NCI-H345 treated with DMSO at 0.1 percent for 48 hours (cell line): ENCODE results near the gene TSPAN17.
A peak's percentile ranks its signal among the peaks of the same experiment; 100 is the strongest.

Source experiments
- DNase-seq: peaks from one replicate; lab custom pipeline; 2025; ENCODE audit not compliant: unreplicated experiment; lab: John Stamatoyannopoulos, UW

The TSPAN17 gene

DNA sequence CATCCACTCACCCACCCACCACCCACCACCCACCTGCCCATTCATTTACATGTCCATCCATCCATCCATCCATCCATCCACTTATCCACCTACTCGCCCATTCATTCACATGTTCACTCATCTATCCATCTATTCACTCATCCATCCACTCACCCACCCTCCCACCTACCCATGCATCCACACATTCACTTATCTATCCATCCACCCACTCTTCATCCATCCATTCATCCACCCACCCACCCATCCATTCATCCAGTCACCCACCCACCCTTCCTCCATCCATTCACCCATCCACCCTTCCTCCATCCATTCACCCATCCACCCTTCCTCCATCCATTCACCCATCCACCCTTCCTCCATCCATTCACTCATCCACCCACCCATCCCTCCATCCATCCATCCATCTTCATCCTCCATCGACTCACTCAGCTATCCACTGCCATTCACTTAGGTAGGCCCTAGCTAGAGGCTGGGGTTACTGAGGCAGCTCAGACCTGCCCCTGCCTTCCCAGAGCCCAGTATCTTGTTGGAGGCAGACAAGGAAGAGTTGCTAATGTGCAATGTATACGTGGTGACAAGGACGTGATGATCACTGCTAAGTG, 12.7 kb downstream of the TSPAN17 start:
- DNase-seq, result no peak

DNA sequence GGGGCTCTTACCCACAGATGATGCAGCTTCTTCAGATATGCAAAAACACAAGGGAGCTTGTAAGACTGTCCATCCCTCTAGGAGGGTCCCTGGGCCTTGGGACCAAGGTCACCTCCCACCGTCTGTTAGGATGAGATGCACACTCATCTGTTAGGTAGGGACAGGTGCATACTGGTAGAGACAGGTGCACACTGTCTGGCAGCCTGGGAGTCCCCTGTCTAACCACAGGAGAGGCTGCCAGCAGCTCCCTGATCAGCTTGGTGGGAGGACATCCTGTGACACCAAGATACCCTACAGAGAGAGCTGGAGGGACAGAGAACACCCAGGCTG, 13.2 kb downstream of the TSPAN17 start:
- peak; percentile 67 for DNase-seq

DNA sequence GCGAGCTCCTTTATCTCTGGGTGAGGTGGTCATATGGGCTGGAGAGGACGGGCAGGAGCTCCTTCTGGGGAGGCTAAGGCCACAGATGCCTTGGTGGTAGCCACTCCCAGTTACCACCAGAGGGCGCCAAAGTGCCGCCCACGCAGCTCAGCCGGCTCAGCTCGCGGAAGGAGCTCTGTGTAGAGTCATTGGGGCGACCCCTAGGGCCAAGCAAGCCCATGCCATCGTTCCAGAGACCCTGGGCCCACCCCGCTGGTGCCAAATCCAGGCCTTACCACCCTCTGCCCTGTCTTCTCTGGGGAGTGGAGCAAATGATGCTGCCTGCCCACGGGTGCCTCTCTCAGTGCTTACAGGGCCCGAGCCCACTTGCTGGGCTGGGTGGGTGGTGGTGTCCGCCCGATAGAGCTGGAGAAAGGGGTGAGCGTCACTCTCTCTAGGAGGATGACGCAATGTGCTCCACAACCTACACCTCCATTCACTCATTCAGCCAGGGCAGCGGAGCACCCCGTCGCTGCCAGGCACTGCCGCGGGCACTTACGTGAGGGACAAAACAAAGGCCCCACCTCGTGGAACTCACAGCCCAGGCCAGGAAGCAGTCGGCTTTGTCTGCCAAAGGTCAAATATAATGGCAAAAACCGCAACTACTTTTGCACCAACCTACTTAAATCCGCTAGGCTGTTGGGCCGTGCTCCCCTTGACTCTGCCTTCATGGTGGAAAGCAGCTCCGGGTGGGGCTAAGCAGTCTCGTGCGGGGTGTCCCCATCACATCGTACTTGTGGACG, 13.8 kb downstream of the TSPAN17 start:
- peak; percentile 67 for DNase-seq

DNA sequence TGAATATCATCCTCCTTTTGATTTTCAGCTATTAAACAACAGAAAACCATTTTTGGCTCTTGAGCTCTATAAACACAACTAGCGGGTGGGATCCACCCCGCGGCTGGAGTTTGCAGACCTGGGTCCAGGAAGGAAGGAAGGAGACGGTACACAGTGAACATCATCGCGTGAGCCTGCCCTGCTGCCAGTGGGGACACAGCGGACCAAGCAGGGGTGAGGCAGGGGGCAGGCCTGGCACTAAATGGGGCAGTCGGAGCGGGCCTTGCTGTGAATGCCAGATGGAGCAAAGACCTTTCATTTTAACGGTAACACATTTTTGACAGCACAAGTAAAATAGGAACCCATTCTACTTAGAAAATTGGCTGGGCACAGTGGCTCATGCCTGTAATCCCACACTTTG, 14.4 kb downstream of the TSPAN17 start:
- DNase-seq, result no peak

DNA sequence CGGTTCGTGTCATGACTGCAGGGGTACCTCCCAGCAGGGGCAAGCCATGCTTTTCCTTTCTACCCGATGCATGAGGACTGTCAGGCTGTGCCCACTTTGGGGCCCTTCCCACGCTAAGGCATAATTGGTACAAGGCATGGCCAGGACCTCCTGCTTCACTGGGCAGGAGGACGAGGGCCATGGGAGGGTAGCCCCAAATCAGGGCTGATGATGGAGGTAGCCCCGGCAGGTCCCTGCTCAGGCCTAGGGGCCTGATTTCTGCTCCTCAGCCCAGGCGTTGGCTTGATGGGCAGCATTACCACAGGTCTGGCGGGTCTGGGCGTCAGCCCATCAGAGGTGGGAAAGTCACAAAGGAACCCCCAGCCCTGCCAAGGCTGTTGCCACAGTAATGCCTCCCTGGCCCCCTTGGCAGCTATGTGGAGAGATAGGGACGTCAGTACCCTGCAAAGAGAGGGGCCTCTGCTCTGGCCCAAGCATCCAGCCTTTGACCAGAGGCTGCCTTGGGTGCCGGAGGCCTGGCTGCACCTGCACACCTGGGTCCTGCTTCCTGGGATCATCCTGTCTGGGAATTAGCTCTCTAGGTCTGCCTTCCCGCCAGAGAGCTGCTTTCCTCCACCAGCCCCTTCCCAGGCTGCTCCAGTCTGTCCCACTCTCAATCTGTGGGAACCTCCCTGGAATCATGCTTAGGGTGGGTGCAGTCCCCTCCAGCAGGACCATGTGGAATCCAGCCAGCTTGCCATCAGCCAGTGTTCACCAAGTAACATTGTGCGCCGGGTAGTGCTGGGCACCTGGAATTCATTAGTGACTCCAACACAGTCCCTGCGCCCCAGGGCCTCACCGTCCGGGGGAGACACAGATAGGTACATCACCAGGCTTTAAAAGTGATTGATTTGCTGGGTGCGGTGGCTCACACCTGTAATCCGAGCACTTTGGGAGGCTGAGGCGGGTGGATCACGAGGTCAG, 15.4 kb downstream of the TSPAN17 start:
- no peak for DNase-seq

DNA sequence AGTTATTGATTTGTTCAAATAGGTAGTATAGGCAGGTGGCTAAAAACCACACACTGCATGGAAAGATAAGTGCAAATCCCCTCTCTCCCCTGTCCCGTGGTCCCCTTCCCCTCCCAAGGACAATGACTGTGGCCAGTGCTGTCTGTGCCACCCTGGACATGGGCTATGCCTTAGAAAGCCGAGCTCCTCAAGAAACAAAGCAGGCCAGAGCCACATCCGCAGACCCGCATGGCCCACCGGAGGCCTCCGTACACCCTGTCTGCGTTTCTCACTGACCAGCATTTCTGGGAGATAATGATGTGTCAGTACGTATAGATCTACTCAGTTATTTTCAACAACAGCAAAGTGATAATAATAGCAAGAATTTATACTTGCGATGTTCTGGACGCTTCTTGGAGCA, 16.3 kb downstream of the TSPAN17 start:
- DNase-seq, result no peak

DNA sequence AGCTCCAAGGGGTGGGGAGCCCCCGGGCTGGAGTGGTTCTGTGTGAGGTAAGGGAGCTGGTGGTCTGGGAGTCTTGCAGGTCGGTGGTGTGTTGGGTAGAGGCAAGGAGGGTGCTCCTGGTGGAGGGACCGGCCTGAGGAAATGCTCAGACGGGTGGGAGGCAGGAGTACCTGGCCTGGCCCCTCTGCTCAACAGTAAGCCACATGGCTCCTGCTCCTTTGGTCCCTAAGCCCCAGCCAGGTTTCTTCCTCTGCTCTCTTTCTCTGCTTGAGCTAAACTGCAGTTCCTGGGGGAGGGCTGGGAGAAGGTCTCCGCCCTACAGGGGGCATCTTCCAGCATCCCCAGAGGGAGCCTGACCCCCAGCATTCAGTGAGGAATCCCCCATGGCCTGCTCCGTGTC, 17.2 kb downstream of the TSPAN17 start:
- no peak for DNase-seq

DNA sequence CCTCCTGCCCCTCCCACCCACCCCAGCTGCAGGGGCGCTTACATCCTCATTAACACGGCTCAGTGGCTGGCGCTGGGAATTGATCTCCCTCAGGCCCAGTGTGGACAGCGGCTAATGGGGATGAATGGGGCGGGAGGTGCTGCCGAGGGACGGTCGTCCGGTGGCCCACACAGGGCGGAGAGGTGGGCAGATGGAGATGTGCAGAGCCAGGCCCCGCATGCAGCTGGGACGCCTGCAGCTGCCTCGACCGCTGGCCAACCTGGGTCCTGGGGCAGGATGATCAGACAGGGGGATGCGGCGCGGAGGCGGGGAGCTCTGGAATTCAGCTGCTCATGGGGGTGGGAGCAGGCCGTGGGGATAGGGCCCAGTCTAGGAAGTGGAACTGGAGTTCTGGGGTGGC, 17.6 kb downstream of the TSPAN17 start:
- DNase-seq, result no peak

DNA sequence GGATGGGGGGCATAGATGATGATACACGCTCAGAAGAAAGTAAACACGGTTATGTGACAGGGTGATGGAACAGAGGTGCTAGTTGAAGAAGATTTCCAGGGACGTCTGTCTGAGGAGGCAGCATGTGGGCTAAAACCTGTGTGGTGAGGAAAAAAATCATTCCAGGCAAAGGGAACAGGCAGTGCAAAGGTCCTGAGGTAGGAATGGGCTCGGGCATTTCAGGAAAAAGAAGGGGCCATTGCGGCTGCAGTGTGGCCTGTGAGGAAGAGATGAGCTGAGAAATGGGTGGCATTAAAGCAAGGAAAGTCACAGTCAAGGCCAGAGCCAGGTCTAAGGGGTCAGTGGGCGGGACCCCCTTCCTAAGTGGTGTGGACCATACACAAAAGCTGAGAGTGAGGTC, 18.2 kb downstream of the TSPAN17 start:
- DNase-seq, result no peak

DNA sequence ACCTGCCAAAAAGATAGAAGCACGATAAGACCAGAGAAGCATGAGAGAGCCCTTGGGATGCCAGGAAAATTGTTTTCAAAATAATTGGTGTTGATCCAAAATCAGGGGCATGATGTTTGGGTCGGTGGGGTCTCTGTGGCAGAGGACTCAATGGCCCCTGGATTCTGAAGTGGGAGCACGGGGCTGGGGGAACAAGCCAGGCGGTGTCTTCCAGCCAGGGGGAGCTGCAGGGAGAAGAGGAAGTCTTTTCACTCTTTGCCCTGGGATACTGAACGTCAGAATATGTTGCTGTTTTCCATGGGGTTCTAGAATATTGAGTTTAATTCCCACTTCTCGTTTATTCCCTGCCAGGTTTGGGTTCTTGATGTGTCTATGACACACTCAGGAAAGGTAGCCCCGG, 20.4 kb downstream of the TSPAN17 start:
- no peak for DNase-seq

DNA sequence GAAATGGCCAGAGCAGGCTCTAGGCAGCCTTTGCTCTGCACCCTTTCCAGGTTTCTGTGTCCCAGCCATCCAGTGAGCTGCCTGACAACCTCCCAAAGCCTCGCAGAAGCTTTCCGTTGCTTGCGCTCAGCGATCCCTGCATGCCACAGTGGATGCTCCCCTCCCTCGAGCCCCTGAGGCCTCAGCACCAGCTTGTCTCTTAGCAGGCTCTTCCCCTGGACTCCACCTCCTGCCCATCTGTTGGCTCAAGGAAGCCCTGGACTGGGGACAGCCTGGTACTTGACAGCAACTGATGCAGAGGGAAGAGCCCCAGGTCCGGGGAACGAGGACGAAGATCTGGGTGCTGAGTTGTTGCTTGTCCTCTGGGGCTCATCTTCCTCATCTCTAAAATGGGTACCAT, 23.2 kb downstream of the TSPAN17 start:
- DNase-seq, result no peak

DNA sequence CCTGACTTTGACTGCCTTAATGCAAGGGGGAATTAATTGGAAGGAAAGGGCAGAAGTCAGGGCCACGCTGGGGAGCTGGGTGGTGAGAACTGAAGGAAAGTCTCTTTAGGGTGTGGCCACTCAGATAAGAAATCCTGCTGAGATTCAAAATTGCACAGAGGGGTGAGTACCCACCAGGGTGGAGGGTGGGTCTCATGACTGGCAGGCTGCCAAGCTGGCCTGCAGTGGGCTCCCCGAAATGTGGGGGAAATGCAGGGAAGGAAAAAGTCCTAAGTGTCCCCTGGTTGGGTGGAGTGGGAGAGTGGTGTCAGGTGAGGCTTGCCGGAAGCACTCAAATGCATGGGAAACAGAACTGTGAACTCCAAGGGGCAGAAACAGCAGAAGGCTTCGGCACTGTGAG, 24.1 kb downstream of the TSPAN17 start:
- no peak for DNase-seq

DNA sequence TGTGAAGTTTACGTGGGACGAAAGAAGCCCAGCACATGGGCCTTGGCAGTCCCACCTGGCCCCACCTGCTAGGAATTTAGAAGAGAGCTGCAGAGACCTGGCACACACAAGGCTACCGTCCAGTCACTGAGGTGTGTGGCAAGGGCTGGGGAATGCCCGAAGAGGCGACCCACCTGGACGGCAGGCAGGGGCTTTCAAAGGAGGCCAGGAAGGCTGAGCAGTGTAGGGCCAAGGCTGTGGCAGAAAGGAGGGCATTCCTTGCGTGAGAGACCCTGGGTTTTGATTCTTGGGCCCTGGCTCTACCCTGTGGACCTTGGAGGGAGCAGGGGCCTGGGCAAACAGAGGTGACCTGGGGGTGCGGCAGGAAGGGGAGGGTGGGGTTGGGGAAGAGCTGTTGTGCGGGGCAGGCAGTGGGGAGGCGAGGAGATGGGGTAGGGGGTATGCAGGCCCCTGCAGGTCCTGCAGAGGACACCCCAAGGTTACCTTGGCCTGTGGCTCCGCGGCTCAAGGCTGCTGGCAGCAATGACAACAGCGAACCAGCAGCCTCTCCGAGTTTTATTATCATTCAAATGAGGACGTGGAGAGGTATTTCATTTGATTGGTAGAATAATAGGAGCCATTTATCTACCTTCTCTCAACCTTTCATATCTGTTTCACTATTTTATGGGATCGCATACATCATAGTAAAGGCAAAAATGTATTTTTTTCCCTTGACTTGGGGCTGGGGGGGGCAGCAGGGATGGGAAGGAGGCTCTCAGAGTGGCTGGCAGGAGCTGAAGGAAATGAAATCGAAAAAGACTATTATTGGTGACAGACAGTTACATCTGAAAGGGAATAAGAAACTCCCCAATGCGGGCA, 24.8 kb downstream of the TSPAN17 start:
- no peak for DNase-seq

DNA sequence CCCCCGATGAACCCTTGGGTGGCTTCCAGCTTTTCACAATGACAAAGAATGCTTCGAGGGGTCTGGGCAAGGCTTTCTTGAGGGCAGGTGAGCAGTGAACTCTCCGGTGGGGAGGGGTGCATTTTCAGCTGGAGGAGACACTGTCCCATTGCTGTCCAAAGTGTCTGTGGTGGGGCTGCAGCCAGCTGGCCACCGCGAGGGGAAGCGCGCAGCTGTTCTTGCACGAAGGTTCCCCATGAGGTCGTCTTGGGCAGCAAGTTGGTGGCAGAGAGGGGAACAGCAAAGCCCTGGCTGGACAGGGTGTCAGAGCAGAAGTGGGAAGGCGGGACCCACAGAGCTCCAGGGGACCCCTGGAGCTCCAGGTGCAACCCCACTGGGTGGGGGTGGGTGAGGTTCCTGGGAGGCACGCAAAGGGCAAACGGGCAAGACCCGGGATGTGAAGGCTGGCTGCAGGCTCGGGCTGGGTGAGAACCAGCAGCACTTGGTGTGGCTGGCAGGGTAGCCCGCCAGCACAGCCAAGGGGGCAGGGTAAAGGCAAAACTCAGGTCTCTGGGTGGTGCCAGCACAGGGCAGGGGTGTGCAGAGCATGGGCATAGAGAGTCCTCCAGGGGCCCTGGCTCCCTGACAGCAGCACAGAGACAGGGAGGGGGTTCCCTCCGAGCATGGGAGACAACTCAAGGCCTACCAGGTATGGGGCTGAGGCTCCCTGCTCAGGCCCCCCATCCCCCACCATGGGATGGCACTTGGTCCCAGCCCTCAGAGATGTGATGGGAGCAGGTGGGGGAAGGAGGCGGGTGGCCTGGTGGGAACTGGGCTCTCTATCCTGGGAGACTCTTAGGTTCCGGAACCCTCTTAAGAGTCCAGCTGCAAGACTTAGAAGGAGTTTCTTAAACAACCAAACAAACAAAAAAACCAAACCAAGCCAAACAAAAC, 26.6 kb downstream of the TSPAN17 start:
- no peak for DNase-seq

DNA sequence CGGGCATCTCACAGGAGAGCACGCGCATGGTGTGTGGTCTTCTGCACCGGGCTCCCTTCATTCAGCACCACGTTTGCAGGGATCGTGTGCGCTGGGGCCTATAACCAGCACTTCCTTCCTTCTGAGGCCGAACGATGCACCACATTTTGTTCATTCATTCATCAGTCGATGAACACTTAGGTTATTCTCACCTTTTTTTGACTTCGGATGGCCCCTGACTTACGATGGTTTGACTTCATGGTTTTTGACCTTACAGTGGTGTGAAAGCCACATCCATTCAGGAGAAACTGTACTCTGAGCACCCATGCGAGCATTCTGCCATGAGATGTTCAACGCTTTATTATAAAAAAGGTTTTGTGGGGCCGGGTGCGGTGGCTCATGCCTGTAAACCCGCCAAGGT, 27.5 kb downstream of the TSPAN17 start:
- no peak for DNase-seq

DNA sequence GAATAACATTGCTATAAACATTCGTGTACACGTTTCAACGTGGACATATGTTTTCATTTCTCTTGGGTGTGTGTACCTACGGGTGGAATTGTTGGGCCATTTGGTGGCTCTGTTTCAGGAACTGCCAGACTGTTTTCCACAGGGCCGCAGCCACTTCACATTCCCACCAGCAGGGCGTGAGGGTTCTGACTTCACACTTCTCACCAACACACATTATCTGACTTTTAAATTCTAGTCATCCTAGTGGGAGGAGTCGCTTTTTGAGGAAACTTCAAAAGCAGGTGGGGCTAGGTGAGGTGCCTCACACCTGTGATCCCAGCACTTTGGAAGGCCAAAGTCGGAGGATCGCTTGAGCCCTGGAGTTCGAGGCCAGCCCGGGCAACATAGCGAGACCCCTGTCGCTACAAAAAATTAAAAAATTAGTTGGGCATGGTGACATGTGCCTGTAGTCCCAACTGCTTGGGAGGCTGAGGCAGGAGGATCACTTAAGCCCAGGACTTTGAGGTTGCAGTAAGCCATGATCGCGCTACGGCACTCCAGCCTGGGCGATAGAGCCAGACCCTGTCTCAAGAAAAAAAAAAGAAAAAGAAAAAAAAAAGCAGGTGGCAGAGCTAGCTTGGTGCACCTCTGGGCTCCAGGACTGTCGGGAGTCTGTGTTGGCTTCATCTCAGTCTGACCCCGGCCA, 28.5 kb downstream of the TSPAN17 start:
- DNase-seq, result no peak

DNA sequence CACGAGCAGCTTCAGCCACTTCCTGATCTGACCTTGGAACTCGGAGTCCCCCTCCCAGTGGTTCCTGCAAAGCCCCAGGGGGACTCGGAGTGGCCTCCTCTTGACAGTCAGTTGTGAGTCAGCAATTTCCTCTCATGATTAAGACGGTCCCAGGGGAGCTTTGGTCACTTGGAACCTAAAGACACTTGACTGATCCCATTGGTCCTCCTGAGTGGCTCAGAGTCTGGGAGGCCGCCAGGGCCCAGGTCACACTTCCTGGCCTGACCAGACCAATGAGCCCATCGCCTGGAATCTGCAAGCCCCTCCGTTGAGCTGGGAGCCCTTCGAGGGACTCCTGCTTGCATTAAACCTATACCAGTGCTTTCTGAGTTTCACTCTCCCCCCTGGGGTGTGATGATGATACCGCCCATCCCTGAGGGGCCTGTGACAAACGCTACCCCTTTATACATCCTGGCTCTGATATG, 29.1 kb downstream of the TSPAN17 start:
- DNase-seq, result no peak

DNA sequence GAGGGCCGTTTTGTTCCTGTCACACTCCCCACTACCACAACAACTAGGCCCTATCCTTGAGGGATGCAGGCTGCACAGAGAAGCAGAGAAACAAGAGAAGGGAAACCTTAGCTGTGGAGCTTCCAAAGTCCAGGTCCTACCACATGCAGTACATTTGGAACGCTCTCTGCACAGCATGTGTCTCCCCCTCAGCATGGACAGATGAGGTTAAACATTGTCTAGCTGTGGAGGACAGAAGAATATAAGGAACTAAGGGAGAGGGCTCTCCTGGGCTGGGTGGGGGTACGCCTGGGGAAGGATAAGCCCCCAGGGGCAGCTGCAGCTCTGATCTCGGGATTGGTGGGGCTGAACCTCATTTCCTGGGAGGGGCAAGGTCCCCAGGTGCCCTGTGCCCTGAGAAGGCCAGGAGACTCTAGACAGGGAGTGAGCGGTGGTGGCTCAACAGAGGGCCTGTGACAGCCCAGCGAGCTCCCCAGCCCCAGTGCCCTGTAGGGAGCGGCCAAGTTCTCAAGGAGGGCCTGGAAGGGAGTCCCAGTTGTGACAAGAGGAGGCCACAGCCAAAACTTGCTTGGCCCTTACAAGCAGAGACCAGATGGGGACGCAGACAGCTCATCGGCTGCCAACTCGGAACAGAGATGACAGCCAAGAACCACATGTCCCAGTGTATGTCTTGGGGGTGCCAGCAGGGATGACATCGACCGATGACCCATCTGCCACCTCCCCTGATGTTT, 30.1 kb downstream of the TSPAN17 start:
- DNase-seq, result no peak

DNA sequence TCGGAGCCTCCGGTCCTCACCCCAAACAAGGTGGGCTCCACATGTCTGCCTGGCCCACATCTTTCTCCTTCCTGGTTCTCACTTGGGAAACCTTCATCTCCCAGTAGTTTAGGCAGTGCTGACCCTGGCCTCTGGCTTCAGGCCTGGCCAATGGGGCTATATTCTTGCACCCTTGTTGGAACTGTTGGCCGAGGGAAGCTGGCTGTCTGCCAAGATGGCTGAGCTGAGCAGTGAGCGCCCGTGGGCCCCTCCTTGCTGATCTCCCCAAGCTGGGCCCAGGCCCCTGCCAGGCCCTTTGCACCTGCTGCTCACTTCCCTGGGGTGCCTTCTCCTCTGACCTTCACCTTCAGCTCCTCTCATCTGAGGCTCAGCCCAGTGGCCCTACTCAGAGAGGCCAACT, 31.3 kb downstream of the TSPAN17 start:
- DNase-seq, result no peak
